ENCODE results near the gene SPTBN5.

DNA sequence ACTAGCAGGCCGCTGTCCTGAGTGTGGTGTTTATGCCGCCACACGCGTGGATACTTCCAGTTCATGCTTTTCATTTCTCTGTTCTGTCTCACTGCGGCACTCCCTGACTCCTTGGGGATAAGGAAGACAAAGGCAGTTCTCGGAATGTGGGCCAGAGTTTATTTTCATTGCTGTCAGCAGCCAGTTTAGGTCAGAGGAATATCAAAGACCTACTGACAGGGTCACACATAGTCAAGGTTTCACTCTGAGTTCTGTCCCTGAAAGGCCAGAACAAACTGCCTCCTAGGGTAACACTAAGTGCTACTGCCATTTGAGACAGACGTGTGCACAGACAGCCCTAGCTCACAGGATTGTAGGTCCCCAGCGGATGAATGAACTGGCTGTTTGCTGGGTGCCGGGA, 27.3 kb upstream of the SPTBN5 start:
- TF ChIP-seq, protein P1, sequence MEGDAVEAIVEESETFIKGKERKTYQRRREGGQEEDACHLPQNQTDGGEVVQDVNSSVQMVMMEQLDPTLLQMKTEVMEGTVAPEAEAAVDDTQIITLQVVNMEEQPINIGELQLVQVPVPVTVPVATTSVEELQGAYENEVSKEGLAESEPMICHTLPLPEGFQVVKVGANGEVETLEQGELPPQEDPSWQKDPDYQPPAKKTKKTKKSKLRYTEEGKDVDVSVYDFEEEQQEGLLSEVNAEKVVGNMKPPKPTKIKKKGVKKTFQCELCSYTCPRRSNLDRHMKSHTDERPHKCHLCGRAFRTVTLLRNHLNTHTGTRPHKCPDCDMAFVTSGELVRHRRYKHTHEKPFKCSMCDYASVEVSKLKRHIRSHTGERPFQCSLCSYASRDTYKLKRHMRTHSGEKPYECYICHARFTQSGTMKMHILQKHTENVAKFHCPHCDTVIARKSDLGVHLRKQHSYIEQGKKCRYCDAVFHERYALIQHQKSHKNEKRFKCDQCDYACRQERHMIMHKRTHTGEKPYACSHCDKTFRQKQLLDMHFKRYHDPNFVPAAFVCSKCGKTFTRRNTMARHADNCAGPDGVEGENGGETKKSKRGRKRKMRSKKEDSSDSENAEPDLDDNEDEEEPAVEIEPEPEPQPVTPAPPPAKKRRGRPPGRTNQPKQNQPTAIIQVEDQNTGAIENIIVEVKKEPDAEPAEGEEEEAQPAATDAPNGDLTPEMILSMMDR (IDR thresholded peaks at IDR 0.05) = no peak
- no peak for TF ChIP-seq ZFX (IDR thresholded peaks at IDR 0.05; ENCODE audit: borderline replicate concordance)
